ENCODE results near the gene AKIP1.
"Not testable (repeated sequence)": the region's sequence is repeated elsewhere in the genome, so short reads cannot be mapped to it uniquely, and the experiment has no call there.

Gene AKIP1, protein sequence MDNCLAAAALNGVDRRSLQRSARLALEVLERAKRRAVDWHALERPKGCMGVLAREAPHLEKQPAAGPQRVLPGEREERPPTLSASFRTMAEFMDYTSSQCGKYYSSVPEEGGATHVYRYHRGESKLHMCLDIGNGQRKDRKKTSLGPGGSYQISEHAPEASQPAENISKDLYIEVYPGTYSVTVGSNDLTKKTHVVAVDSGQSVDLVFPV

DNA sequence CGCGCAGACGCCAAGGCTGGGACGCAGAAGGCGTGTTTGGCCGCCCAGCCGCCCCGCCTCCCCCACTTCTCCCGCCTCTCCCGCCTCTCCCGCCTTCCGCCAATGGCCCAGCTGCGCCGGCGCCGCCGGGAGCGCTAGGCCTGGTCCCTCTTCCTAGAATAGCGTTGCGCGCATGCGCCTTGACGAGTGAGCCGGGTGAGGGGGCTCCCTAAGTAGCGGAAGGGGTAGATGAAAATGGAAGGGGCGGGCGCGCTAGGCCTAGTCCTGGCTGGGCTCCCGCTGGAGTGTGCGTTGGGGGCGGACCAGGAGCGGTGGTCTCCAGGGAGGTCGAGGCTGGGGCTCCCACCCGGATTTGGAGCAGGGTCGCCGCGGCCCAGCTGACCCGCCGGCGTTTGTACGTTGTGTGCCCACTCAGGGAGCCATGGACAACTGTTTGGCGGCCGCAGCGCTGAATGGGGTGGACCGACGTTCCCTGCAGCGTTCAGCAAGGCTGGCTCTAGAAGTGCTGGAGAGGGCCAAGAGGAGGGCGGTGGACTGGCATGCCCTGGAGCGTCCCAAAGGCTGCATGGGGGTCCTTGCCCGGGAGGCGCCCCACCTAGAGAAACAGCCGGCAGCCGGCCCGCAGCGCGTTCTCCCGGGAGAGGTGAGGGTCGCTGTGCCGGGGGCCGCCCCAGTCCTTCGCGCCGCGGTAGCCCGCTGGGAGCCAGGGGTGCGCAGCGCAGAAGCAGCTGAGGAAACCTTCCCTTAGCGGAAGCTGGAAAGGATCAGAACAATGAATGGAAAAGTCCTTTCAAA, at the start of gene AKIP1:
AKIP1 (plus strand) TSS at position 161 of the 795 bp plus-strand sequence; CDS start at position 422, 261 bp downstream.
- peak; percentile 72 to 86 (median 73) for DNase-seq (ENCODE audit: low read depth in 2 of 3, low spot score in 2 of 3)

DNA sequence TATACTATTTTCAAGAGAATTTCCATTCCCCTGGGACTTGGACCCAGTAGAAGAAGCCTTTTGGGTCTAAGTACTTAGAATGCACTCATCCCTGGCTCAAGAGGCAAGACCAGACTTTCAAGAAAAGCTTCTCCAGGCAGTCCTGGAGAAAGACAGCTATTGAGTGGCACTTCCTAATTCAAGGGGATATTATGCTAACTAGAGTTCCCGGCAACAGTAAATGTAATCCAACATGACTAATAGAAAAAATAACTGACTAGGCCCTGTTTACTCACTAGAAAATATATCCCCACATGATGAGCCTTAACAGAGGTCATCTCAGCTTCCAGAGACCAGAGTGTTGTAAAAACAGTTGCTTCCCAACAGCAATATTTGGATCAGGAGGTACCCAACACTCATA, 47.2 kb upstream of the AKIP1 start:
- no peak for DNase-seq (ENCODE audit: low read depth in 2 of 3, low spot score in 2 of 3)

DNA sequence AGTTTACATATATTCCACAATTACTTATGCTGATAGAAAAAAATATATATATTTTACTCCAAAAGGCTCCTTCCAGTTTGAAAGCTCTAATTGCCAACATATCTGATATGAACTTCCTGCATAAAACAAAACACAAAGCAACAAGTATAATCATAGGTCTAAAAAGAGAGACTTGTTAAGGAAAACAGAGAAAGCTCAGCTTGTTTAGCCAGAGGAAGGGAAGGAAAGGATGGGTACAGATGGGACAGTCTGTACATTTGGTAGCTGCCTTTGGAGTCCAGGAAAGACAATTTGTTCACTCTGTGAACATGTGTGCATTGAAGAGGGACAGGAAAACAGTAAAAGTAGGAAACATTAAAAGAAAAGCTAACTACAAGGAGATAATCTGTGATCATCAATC, 45.7 kb upstream of the AKIP1 start:
- no peak for DNase-seq (ENCODE audit: low read depth in 2 of 3, low spot score in 2 of 3)

DNA sequence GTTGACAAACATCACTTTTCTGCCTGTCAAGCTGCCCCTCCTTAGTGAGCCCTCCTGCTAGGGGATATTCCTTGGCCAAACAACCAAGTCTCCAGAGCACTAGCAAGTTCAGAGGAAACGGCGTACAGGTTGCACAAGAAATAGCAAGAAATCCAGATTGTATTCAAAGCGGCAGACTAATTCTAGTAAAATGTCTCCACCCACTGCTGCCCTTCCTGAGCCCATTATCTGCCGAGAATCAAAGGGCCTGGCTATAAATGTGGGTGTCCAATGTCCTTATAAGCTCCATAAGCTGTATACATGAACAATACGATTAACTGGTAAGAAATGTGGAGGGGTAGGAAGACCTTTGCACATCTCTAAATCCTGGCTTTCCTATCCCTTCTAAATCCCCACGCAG, 44.0 kb upstream of the AKIP1 start:
- DNase-seq (ENCODE audit: low read depth in 2 of 3, low spot score in 2 of 3): no peak

DNA sequence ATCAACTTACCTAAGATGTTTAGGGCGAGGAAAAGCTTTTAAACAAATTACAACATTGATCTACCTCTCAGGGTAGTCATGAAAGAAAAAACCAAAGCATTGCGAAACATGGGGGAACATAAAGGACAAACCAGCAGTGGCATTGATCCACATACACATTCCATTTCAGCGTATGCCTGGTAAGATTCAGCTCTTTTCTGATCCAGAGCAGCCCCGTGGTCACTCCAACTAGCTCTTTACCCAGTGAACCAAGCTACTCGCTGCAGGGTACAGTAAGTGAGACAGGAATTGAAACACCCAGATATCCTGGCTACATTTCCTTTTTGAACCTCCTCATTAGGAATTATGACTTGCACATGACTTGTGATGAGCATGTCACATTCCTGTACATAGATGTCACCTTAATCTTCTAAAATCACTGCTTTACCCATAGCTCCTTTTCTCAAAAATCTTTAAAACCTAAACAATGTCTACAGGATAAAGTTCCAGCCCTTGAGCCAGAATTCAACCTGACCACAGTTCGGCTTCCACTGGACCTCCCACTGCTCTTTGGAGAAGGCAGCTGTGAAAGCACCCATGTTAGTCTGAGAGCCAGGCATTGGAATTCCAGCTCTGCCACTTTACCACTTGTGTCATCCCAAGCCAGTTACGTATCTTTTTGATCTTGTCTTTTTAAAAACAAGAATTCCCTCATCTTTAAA, 42.9 kb upstream of the AKIP1 start:
- no peak for DNase-seq (ENCODE audit: low read depth in 2 of 3, low spot score in 2 of 3)

DNA sequence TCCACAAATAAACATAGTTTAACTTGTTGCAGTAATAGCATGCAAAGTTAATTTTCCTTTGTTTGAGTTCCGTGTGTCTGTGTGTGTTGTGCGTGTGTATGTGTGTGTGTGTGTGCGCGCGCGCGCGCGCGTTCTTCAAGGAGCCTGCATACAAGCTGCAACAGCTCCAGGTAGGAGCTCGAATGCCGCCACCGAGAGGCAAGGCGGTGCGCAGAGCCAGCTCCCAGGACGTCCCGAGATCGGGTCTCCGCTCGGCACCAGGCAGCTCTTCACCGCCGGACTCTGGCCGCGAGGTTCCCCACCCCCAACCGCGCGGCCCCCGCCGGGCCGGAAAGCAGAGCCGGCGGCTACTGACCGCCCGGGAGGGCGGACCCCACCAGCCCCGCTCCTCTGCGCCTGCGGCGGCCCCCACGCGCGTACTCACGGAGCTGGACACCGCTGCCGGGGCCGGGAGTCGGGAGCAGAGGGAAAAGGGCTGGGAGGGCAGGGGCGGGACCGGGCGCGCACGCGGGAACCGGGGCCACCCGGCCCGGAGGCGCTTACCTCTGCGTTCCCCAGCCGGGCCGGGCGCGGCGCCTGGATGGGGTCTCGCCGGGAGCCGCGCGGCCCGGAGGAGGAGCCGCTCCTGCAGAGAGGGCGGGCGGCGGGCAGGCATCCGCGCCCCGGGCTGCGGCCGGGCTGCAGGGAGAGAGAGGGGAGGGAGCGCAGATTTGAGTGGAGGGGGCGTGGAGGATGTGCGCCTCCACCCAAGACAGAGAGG, 40.4 kb upstream of the AKIP1 start:
- DNase-seq (ENCODE audit: low read depth in 2 of 3, low spot score in 2 of 3): no peak

DNA sequence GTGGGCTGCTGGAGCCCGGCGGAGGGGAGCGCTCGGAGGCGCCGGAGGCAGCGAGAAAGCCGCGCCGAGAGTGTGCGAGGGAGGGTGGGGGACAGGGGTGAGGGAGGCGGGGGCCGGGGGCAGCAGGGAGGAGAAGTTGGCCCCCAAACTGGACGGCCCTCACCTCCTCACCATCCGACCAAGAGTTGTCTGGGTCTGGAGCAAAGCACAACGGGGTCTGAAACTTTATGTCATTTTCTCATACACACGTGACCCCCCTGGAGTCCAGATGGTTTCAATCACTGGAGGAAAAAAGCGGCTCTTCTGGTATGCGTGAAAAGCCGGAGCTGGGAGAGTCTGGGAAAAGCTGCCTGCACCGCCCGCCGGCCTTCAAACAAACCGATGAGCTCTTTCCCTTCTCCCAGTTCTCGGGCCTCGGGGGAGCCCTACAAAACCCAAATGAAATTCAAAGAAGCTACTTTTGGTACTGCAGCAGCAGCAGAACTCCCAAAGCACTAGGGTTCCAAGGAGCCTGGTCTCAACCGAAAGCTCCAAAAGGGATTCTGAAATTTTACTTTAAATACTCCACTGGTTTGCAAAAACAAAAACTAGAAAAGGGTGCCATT, 39.7 kb upstream of the AKIP1 start:
- DNase-seq (ENCODE audit: low read depth in 2 of 3, low spot score in 2 of 3): no peak

DNA sequence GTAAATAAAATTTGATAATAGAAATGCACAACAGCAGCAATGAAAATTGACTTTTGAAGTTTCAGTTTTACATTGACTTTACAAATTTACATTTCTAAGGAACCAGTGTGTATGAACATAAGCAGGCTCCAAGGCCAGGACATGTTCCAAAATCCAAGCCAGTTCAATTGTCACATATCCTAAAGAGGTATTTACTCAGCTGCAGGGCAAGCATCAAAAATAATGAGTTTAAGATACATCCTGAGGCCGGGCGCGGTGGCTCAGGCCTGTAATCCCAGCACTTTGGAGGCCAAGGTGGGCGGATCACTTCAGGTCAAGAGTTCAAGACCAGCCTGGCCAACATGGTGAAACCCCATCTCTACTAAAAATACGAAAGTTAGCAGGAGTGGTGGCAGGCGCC, 39.0 kb upstream of the AKIP1 start:
- DNase-seq (ENCODE audit: low read depth in 2 of 3, low spot score in 2 of 3): no peak

DNA sequence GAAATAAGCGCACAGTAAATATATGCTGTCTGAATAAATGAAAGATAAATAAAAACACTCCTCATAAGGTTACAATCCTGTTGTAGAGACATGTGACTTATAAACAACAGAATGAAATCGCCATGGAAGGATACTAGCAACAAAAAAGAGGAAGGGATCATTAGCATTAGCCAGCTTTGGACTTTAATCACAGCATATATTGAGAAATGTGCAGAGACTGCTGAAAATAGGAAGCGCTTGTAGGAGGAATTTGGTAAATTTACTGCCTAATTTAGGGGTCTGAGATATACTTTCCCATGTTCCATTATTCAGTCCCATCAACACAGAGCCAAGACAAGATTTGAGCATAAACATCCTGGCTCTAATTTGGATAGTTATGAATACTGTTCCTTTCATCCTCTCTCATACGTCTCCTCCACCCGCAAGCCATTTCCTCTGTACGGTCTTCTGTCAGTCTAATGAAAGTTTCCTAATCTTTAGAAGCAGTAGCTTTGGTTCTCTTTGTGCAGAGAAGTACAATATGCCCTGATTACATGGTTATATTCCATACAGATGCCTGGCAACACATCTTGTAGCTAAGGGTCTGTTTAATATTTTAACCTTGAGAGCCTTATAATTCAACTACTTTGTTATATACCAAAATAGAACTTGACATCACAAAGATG, 37.1 kb upstream of the AKIP1 start:
- no peak for DNase-seq (ENCODE audit: low read depth in 2 of 3, low spot score in 2 of 3)

DNA sequence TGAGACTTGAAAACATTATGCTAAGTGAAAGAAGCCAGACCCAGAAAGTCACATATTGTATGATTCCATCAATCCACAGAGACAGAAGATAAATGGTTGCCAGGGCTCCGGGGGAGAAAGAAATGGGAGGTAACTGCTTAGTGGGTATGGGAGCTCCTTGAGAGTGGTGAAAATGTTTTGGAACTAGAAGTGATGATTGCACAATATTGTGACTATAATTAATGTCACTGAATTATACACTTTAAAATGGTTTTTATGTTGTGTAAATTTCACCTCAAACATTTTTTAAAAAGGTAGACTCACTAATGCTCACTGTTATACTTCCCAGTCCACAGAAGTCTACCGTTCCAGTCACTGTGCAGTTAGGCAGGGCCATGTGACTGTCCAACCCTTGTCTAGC, 32.2 kb upstream of the AKIP1 start:
- DNase-seq (ENCODE audit: low read depth in 2 of 3, low spot score in 2 of 3): no peak

DNA sequence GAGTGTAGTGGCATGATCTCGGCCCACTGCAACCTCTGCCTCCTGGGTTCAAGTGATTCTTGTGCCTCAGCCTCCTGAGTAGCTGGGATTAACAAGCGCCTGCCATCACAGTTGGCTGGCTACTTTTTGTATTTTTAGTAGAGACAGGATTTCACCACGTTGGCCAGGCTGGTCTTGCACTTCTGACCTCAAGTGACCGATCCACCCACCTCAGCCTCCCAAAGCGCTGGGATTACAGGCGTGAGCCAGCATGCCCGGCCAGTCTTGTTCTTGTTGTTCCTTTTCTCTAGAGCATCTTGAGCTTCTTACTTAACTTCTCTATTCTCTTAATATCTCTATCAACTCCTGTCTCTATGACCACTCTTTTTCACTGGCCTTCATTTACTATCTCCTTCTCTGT, 29.4 kb upstream of the AKIP1 start:
- DNase-seq (ENCODE audit: low read depth in 2 of 3, low spot score in 2 of 3): not testable (repeated sequence)

DNA sequence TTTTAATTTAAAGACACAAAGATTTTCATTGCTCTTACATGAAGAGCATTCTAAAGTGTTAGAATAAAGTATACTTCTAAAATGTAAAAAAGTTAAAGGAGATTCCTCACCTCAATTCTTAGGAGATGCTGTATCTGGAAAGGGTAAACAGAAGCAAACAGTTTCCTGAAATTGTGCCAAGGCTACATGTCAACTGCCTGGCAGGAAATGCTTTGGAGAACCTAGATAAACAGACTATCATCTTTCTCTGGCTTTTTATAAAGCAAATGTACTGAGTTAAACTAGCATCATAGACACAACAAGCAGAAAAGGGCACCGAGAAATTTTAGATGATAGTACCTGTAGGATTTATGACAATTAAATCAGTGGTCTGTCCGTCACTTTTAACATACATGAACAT, 24.7 kb upstream of the AKIP1 start:
- DNase-seq (ENCODE audit: low read depth in 2 of 3, low spot score in 2 of 3): no peak

DNA sequence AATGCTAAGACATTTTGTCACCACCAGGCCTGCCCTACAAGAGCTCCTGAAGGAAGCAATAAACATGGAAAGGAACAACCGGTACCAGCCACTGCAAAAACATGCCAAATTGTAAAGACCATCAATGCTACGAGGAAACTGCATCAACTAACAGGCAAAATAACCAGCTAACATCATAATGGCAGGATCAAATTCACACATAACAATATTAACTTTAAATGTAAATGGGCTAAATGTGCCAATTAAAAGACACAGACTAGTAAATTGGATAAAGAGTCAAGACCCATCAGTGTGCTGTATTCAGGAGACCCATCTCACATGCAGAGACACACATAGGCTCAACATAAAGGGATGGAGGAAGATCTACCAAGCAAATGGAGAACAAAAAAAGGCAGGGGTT, 19.8 kb upstream of the AKIP1 start:
- not testable (repeated sequence) for DNase-seq (ENCODE audit: low read depth in 2 of 3, low spot score in 2 of 3)

DNA sequence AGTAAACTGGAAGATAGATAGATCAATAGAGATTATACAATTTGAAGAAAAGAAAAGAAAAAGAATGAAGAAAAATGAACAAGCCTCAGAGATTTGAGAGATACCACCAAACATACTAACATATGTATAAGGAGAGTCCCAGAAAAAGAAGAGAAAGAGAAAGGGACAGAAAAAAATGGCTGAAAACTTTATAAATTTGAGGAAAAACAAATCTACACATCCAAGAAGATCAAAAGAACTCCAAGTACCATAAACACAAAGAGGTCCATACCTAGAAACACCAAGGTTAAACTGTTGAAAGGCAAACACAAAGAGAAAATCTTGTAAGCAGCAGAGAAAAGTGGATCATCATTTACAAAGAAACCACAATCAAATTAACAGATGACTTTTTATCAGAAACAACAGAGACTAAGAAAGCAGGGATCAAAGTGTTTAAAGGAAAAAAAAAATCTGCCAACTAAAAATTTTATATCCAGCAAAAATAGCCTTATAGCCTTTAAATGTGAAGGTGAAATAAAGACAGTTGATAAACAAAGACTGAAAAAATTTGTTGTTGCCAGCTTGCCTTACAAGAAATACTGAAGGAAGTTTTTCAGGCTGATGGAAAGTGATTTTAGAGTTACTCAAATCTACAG, 11.8 kb upstream of the AKIP1 start:
- no peak for DNase-seq (ENCODE audit: low read depth in 2 of 3, low spot score in 2 of 3)

DNA sequence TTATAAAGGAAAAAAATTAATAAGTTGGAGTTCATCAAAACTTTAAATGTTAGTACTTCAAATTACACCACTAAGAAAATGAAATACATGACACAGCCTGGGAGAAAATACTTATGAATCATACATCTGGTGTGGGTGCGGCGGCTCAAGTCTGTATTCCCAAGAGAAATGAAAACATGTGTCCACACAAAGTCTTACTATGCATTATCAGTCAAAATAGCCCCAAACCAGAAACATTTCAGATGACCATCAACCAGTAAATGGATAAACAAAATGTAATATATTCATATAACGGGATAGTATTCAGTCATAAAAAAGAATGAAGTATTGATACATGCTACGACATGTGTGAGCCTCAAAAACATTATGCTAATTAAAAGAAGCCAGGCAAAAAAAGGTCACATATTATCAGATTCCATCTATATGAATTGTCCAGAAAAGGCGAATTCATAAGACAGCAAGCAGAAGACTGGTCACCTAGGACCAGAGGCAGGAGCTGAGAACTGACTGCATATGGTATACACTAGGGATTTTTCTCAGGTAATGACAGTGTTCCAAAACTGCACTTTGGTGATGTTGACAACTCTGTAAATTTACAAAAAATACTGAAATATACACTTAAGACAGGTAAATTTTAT, 5.3 kb upstream of the AKIP1 start:
- DNase-seq (ENCODE audit: low read depth in 2 of 3, low spot score in 2 of 3): no peak

DNA sequence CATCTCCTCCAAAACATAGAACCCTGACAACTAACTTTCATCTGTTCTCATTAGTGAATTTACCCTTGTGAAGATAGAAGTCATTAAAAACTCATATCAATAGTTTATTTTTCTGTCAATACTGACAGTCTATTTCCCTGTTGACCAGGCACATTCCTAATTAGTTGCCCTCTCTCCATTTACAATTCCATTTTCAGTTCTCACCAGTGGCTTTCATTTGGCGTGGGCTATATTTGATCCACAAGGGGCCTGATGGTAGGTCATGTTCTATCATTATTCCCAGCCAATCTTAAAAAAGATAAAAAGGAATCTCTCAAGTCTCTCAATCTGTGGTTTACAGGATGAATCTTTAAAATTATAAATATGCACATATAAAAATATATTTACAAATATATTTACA, 3.9 kb upstream of the AKIP1 start:
- no peak for DNase-seq (ENCODE audit: low read depth in 2 of 3, low spot score in 2 of 3)

DNA sequence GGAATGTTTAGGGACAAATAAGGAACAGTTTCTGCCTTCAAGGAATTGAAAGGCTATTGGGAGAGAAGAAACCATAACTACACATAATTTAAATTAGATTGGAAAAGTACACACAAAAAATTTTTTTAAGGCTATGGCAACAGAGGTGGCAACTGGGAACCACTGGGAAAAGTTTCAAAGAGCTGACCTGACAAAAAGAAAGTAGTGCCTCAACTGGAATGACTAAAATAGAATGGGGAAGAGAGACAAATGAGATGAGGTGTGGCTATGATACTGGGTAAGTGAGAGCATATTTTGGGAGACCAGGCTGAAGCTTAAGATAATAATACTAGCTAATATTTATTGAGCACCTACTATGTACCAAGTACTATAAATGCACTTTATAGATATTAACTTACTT, 2.9 kb upstream of the AKIP1 start:
- no peak for DNase-seq (ENCODE audit: low read depth in 2 of 3, low spot score in 2 of 3)

DNA sequence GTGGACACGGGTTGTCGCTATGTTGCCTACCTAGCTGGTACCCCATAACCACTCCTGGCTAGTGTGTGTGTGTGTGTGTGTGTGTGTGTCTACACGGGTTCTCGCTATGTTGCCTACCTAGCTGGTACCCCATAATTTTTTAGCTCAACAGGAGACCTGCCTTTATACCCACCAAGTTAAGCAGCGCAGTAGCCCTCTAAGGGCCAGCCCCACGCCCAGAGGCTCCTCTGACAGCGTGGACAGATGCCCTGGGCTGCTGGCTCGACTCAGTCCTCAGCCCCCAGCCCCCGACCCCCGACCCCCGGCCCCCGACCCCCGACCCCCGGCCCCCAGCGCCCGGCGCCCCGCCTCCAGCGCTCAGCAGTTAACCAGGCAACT, 351 bp upstream of the AKIP1 start:
- no peak for DNase-seq (ENCODE audit: low read depth in 2 of 3, low spot score in 2 of 3)

DNA sequence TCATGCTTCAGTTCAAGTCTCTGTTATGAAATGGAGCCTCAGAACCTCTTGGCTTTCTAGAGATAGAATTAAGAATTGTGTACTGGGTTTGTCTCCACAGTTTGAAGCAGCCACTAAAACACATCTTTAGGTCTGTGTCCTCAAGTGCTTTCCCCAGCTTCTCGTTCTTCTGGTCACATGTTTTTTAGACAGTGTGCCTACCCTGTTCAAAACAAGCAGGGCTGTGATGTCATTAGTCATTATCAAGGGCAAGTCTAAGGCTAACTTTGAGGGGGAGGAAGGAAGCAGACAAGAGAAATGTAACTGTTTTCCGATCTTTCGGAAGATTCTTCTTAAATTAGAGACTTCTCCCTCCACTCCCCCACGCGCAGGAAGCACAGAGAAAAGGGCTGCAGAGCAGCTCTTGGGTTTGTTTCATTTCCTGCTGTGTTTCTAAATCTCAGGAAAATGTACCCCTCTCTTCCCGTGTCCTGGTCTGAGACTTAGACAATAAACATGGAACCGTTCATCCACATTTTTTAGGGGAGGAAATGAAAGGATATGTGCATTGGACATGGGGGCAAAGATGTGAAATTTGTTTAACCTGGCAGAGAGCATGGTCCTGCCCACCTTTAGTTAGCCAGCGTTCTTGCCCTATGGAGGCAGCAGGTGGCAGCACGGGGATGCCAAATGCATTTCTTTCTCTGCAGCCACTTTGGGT, 3.1 kb downstream of the AKIP1 start:
- DNase-seq (ENCODE audit: low read depth in 2 of 3, low spot score in 2 of 3): peak in 1 of 3 experiments; percentile 6
